Keratinocyte (primary cell): ENCODE data around the gene SUFU. TPM values are rescaled to one million over a fixed set of nuclear protein-coding genes. Genes with fewer than 3 reads are reported as not detected.

Experiments used
- DNase-seq: peaks from one replicate; pipeline ENCODE4 v3.0.0-alpha.2; 2011; ENCODE audit warnings: low read depth, missing footprints, low spot score
- FAIRE-seq: peaks from 2 replicates; lab custom pipeline; 2011; peaks lifted over from hg19 to GRCh38; lab: Jason Lieb, UNC
- H2AFZ ChIP-seq: 2 replicates; pipeline ENCODE4 v1.6.0; 2012; ENCODE audit warnings: low read length, control low read depth, inconsistent platforms; ENCODE audit not compliant: control insufficient read depth
- H3K27ac ChIP-seq: 2 replicates; pipeline ENCODE4 v1.5.1; 2011; ENCODE audit warnings: low read length; ENCODE audit not compliant: control insufficient read depth, insufficient read depth
- H3K27me3 ChIP-seq: 3 replicates; pipeline ENCODE4 v1.6.0; 2011; ENCODE audit warnings: low read length; ENCODE audit not compliant: control insufficient read depth, insufficient read depth; ENCODE audit errors: extremely low read depth
- H3K36me3 ChIP-seq, 2 experiments: 2 replicates in 1 of 2; 3 replicates in 1 of 2; pipeline ENCODE4 v1.5.1; 2011; ENCODE audit warnings: low read length in 2 of 2, mild to moderate bottlenecking in 1 of 2; ENCODE audit not compliant: control insufficient read depth in 2 of 2, insufficient read depth in 2 of 2; ENCODE audit errors: extremely low read depth in 1 of 2
- H3K4me1 ChIP-seq: 3 replicates; pipeline ENCODE4 v1.5.1; 2011; ENCODE audit warnings: low read length; ENCODE audit not compliant: control insufficient read depth, insufficient read depth; ENCODE audit errors: extremely low read depth
- H3K4me2 ChIP-seq: 3 replicates; pipeline ENCODE4 v1.6.0; 2011; ENCODE audit warnings: low read depth, low read length; ENCODE audit not compliant: control insufficient read depth, insufficient read depth; ENCODE audit errors: extremely low read depth
- H3K4me3 ChIP-seq, 3 experiments: fragments of 200-600 bp in 1 of 3; sonication (generic) in 1 of 3; 2 replicates in 2 of 3; 3 replicates in 1 of 3; pipeline ENCODE4 v1.5.1; 2011 to 2016; ENCODE audit warnings: low read length in 3 of 3, mild to moderate bottlenecking in 3 of 3, control low read depth in 2 of 3, inconsistent platforms in 1 of 3, low read depth in 1 of 3, mixed read lengths in 1 of 3, mixed run types in 1 of 3, moderate library complexity in 1 of 3; ENCODE audit not compliant: control insufficient read depth in 2 of 3, insufficient read depth in 2 of 3; ENCODE audit errors: extremely low read depth in 1 of 3
- H3K79me2 ChIP-seq: 2 replicates; pipeline ENCODE4 v1.6.0; 2012; ENCODE audit warnings: low read length; ENCODE audit not compliant: control insufficient read depth, insufficient read depth
- H3K9ac ChIP-seq: 3 replicates; pipeline ENCODE4 v1.6.0; 2011; ENCODE audit warnings: low read length; ENCODE audit not compliant: control insufficient read depth, insufficient read depth; ENCODE audit errors: extremely low read depth
- H3K9me1 ChIP-seq: 3 replicates; pipeline ENCODE4 v1.6.0; 2011; ENCODE audit warnings: low read length; ENCODE audit not compliant: control insufficient read depth, insufficient read depth; ENCODE audit errors: extremely low read depth
- H3K9me3 ChIP-seq: 2 replicates; pipeline ENCODE4 v1.5.1; 2012; ENCODE audit warnings: low read depth, low read length; ENCODE audit not compliant: control insufficient read depth
- H4K20me1 ChIP-seq: 3 replicates; pipeline ENCODE4 v1.6.0; 2011; ENCODE audit warnings: low read length; ENCODE audit not compliant: control insufficient read depth, insufficient read depth; ENCODE audit errors: extremely low read depth
- CTCF ChIP-seq, 3 experiments: IDR thresholded peaks in 1 of 3; conservative IDR thresholded peaks in 1 of 3; optimal IDR thresholded peaks in 1 of 3; 2 replicates in 2 of 3; 3 replicates in 1 of 3; pipeline versions ENCODE3 to v1.5.1; 2011; ENCODE audit warnings: low read length in 3 of 3, mild to moderate bottlenecking in 3 of 3, moderate library complexity in 2 of 3, control low read depth in 1 of 3, inconsistent platforms in 1 of 3; ENCODE audit not compliant: insufficient read depth in 2 of 3; ENCODE audit errors: extremely low read depth in 1 of 3
- EZH2 ChIP-seq: IDR thresholded peaks from one replicate; pipeline ENCODE4 v1.6.1; 2012; ENCODE audit warnings: inconsistent platforms, mild to moderate bottlenecking, low read length, moderate library complexity
- dilution Hi-C: fragments of 300-500 bp; cut with MboI; formaldehyde crosslinking; loops from one replicate; pipeline ENCODE4 v1.7.0; 2020; ENCODE audit warnings: low sequenced_read_pairs; ENCODE audit not compliant: extremely low pct_ligation_motif_present
- polyA plus RNA-seq, 5 experiments: library from polyadenylated mRNA; depleted of rRNA in 3 of 5; stranded (reverse) in 3 of 5; stranded (forward) in 1 of 5; unstranded in 1 of 5; fragments of >200 nt; gene quantifications; 1 replicate in 1 of 5; 2 replicates in 3 of 5; 3 replicates in 1 of 5; pipeline versions ENCODE4 v1.2.1 to v1.2.3, GENCODE V29; 2011 to 2012; ENCODE audit warnings: missing spikeins in 2 of 5, low read depth in 1 of 5, low replicate concordance in 1 of 5

Gene SUFU
- polyA plus RNA-seq, 1 donor (not counting 4 experiments of a cell fraction or from before 2014, with no cell fraction given) = 3.7 TPM

DNA sequence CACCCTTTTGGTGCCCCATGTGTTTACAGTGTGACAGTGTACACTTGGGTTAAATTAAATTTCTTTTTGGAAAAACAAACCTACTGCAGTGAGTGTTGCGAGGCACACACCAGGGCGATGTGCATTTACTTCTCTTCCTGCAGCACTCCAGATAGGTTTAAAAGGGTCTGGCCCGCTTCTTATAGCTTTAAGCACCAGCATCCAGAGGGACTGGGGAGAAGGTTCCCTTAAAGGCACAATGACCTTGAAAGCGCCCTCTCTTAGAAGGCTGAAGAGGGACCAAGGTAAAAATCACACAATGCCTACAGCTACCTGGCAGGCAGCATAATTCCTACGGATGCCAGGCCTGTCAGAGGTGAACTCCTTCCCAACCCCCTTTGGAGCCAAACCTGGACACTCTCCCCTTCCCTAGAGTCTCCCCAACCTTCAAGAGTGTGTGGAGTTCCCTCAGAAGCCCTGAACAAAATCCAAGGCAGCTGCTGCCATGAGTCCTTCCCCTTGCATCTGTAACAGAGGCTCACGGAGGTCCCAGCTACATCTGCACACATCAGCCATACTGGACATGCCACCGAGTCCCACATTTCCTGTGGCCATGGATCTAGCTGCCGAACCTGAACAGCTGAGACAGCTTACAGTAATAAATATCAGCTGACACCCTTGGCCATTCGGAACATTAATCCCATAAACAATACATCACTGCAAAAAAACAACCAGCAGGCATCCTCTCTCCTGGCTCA lies 173.7 kb downstream of the SUFU start:
- FAIRE-seq (no peak), DNase-seq (no peak)
- no peak for TF ChIP-seq EZH2
- no peak for TF ChIP-seq CTCF (optimal IDR thresholded peaks at IDR 0.05 in 1 of 3, IDR thresholded peaks at IDR 0.05 in 1 of 3, conservative IDR thresholded peaks at IDR 0.05 in 1 of 3; ENCODE audit: extremely low read depth in 1 of 3, insufficient read depth in 2 of 3, low read length in 3 of 3)
- Histone ChIP-seq H3K79me2 (no peaks in the 10 kb centered on the region), H3K9me1 (no peaks in the 10 kb centered on the region), H3K4me2 (no peak overlapping the region), H4K20me1 (no peaks in the 10 kb centered on the region), H3K4me1 (peaks cover 23% of the 10 kb centered on the region), H3K9me3 (no peaks in the 10 kb centered on the region), H3K27me3 (no peaks in the 10 kb centered on the region), H3K9ac (no peak overlapping the region), H3K4me3 (no peak overlapping the region), H3K36me3 (peaks cover 0 to 3% of the 10 kb centered on the region in 2 experiments), H2AFZ (no peak overlapping the region), H3K27ac (no peak overlapping the region)
- dilution Hi-C loops = no loop called here

GRCh38 chr10:102678068-102678400 lies 174.3 kb downstream of the SUFU start:
- Histone ChIP-seq H3K27me3 (no peaks in the 10 kb centered on the region), H3K36me3 (peaks cover 0 to 3% of the 10 kb centered on the region in 2 experiments), H3K27ac (no peak overlapping the region), H3K9me3 (no peaks in the 10 kb centered on the region), H3K4me1 (peaks cover 23% of the 10 kb centered on the region), H3K9me1 (no peaks in the 10 kb centered on the region), H3K79me2 (no peaks in the 10 kb centered on the region), H4K20me1 (no peaks in the 10 kb centered on the region), H3K9ac (no peak overlapping the region), H3K4me2 (no peak overlapping the region), H3K4me3 (no peak overlapping the region), H2AFZ (no peak overlapping the region)
- TF ChIP-seq EZH2 (no peak), CTCF (optimal IDR thresholded peaks at IDR 0.05 in 1 of 3, IDR thresholded peaks at IDR 0.05 in 1 of 3, conservative IDR thresholded peaks at IDR 0.05 in 1 of 3; ENCODE audit: extremely low read depth in 1 of 3, insufficient read depth in 2 of 3, low read length in 3 of 3) (no peak)
- FAIRE-seq (no peak), DNase-seq (no peak)
- dilution Hi-C loops = no loop called here
